Endodermal cell (in vitro differentiated cells): Measurements from ENCODE around the gene ICAM3. TPM values are rescaled to one million over a fixed set of nuclear protein-coding genes. Genes with fewer than 3 reads are reported as not detected.

Experiments
- DNase-seq: peaks from one replicate; pipeline ENCODE4 v3.0.0-alpha.2; 2017
- H3K27ac ChIP-seq: 2 replicates; pipeline ENCODE4 v1.5.1; 2013; ENCODE audit warnings: mild to moderate bottlenecking, low read depth, low read length, moderate library complexity
- H3K27me3 ChIP-seq: 2 replicates; pipeline ENCODE4 v1.6.1; 2013; ENCODE audit warnings: mild to moderate bottlenecking, low read length, moderate library complexity; ENCODE audit not compliant: insufficient read depth, control insufficient read depth, poor library complexity, severe bottlenecking
- H3K36me3 ChIP-seq: 2 replicates; pipeline ENCODE4 v1.7.0; 2013; ENCODE audit warnings: mild to moderate bottlenecking, low read length, moderate library complexity; ENCODE audit not compliant: control insufficient read depth, insufficient read depth
- H3K4me1 ChIP-seq: one replicate; pipeline ENCODE4 v1.7.0; 2013; ENCODE audit warnings: low read length; ENCODE audit not compliant: control insufficient read depth, insufficient read depth
- H3K4me3 ChIP-seq: 2 replicates; pipeline ENCODE4 v1.5.1; 2013; ENCODE audit warnings: mild to moderate bottlenecking, low read length, moderate library complexity
- H3K9ac ChIP-seq: 2 replicates; pipeline ENCODE4 v1.6.1; 2013; ENCODE audit warnings: mild to moderate bottlenecking, low read length, moderate library complexity; ENCODE audit not compliant: poor library complexity, severe bottlenecking; ENCODE audit errors: extremely low read depth
- H3K9me3 ChIP-seq: 2 replicates; pipeline ENCODE4 v1.6.1; 2013; ENCODE audit warnings: mild to moderate bottlenecking, low read length, moderate library complexity; ENCODE audit not compliant: control insufficient read depth
- H3K27ac Mint-ChIP-seq: 2 replicates; pipeline ENCODE4 v1.8.0; 2020; ENCODE audit warnings: mixed read lengths
- H3K27me3 Mint-ChIP-seq: 2 replicates; pipeline ENCODE4 v1.8.0; 2021; ENCODE audit warnings: mild to moderate bottlenecking, mixed read lengths; ENCODE audit not compliant: insufficient read depth
- H3K36me3 Mint-ChIP-seq: 2 replicates; pipeline ENCODE4 v1.8.0; 2020; ENCODE audit warnings: low read depth, mixed read lengths
- H3K4me1 Mint-ChIP-seq: 2 replicates; pipeline ENCODE4 v1.8.0; 2020; ENCODE audit warnings: mixed read lengths
- H3K4me3 Mint-ChIP-seq: 2 replicates; pipeline ENCODE4 v1.8.0; 2020; ENCODE audit warnings: mild to moderate bottlenecking, moderate library complexity, mixed read lengths
- H3K9me3 Mint-ChIP-seq: 2 replicates; pipeline ENCODE4 v1.8.0; 2020; ENCODE audit warnings: mild to moderate bottlenecking, mixed read lengths
- CTCF ChIP-seq: fragments of 200-600 bp; sonication (generic); conservative IDR thresholded peaks from 2 replicates; pipeline ENCODE4 v1.5.0; 2021; ENCODE audit warnings: antibody characterized with exemption, mild to moderate bottlenecking
- WGBS, 2 experiments: methylation state at CpG; one replicate each; pipeline versions ENCODE4 v1.1.5 to v1.1.7; 2013; ENCODE audit warnings: missing lambda C conversion rate in 2 of 2, mixed read lengths in 1 of 2; ENCODE audit not compliant: insufficient coverage in 1 of 2, insufficient read length in 1 of 2; 5-methylcytosine and 5-hydroxymethylcytosine counted together
- total RNA-seq, 2 donors: library from RNA; stranded (reverse); fragmentation: NEBNext Ultra II Directional in 1 of 2; extraction: Animal tissue kit (Norgen Biotek cat#: 25700) in 1 of 2; gene quantifications; 2 replicates in 1 of 2; 3 replicates in 1 of 2; pipeline ENCODE4 v1.2.1, GENCODE V29; 2021

Gene ICAM3
- total RNA-seq, 2 donors from 2014 or later = 2.7 to 13.7 TPM

- WGBS, 2 experiments = 45 to 62% methylated on average over 4 to 18 of the region's 18 CpGs
- Histone ChIP-seq H3K4me3 (peak overlapping the region; percentile 95), H3K4me1 (peaks cover 3% of the 10 kb centered on the region), H3K27ac (peak overlapping the region; percentile 98), H3K27me3 (no peaks in the 10 kb centered on the region), H3K9me3 (no peaks in the 10 kb centered on the region), H3K9ac (peak overlapping the region; percentile 80), H3K36me3 (peaks cover 29% of the 10 kb centered on the region)
- Mint-ChIP-seq H3K9me3 (no peaks in the 10 kb centered on the region), H3K27me3 (no peaks in the 10 kb centered on the region), H3K36me3 (peaks cover 26% of the 10 kb centered on the region), H3K27ac (peak overlapping the region; percentile 96), H3K4me1 (peaks cover 12% of the 10 kb centered on the region), H3K4me3 (peak overlapping the region; percentile 94)
- peak; percentile 29 for TF ChIP-seq CTCF
- peak; percentile 60 for DNase-seq
Observed at GRCh38 chr19:10332158-10332964, 7.1 kb downstream of the ICAM3 start.

- no peaks in the 10 kb centered on the region for H3K27me3 Mint-ChIP-seq
- H3K27me3 ChIP-seq = no peaks in the 10 kb centered on the region
- H3K27ac Mint-ChIP-seq = no peak overlapping the region
- TF ChIP-seq CTCF = no peak
- H3K9ac ChIP-seq = no peak overlapping the region
- peaks cover 38% of the 10 kb centered on the region for H3K36me3 ChIP-seq
- peaks cover 7% of the 10 kb centered on the region for H3K4me1 Mint-ChIP-seq
- H3K4me1 ChIP-seq = peaks cover 3% of the 10 kb centered on the region
- H3K27ac ChIP-seq = no peak overlapping the region
- H3K36me3 Mint-ChIP-seq = peaks cover 37% of the 10 kb centered on the region
- H3K9me3 Mint-ChIP-seq = no peaks in the 10 kb centered on the region
- no peaks in the 10 kb centered on the region for H3K9me3 ChIP-seq
- H3K4me3 Mint-ChIP-seq = no peak overlapping the region
- H3K4me3 ChIP-seq = no peak overlapping the region
- no peak for DNase-seq
- 89 to 93% methylated on average over 9 to 13 of the region's 13 CpGs for WGBS, 2 experiments
Observed at GRCh38 chr19:10329555-10329954, 9.9 kb downstream of the ICAM3 start.

GRCh38 chr19:10328558-10329429, 10.6 kb downstream of the ICAM3 start:
- no peak for TF ChIP-seq CTCF
- Histone ChIP-seq H3K27me3 (no peaks in the 10 kb centered on the region), H3K4me3 (no peak overlapping the region), H3K27ac (no peak overlapping the region), H3K9ac (no peak overlapping the region), H3K4me1 (peaks cover 3% of the 10 kb centered on the region), H3K9me3 (no peaks in the 10 kb centered on the region), H3K36me3 (peaks cover 38% of the 10 kb centered on the region)
- Mint-ChIP-seq H3K4me3 (no peak overlapping the region), H3K4me1 (peaks cover 7% of the 10 kb centered on the region), H3K27ac (no peak overlapping the region), H3K9me3 (no peaks in the 10 kb centered on the region), H3K36me3 (peaks cover 43% of the 10 kb centered on the region), H3K27me3 (no peaks in the 10 kb centered on the region)
- no peak for DNase-seq
- 94 to 96% methylated on average over 25 to 41 of the region's 41 CpGs for WGBS, 2 experiments
